Activated naive CD4-positive, alpha-beta T cell treated with anti-CD3 and anti-CD28 coated beads, Interleukin-2, amount 50 U/mL, for 16 hours (primary cell): ENCODE data around the gene HMGCS1.
"Not testable (repeated sequence)": the region's sequence is repeated elsewhere in the genome, so short reads cannot be mapped to it uniquely, and the experiment has no call there.

ENCODE experiments used
- DNase-seq: peaks from one replicate; pipeline ENCODE4 v3.0.0-alpha.2; 2020

Gene HMGCS1

GRCh38 chr5:43312076-43312661 is 1.0 kb downstream of the HMGCS1 start:
- no peak for DNase-seq

- DNase-seq: no peak
These were observed 3.6 kb downstream of the HMGCS1 start for GRCh38 chr5:43309637-43310036.

GRCh38 chr5:43309122-43309521 is 4.1 kb downstream of the HMGCS1 start:
- DNase-seq: no peak

GRCh38 chr5:43306954-43307353 is 6.3 kb downstream of the HMGCS1 start:
- not testable (repeated sequence) for DNase-seq

GRCh38 chr5:43305948-43306565 is 7.2 kb downstream of the HMGCS1 start:
- no peak for DNase-seq

GRCh38 chr5:43304525-43304924 is 8.7 kb downstream of the HMGCS1 start:
- no peak for DNase-seq

- DNase-seq: no peak
These were observed 10.0 kb downstream of the HMGCS1 start for GRCh38 chr5:43303242-43303641.

GRCh38 chr5:43302481-43302880 is 10.7 kb downstream of the HMGCS1 start:
- DNase-seq: no peak

GRCh38 chr5:43301653-43302091 is 11.5 kb downstream of the HMGCS1 start:
- DNase-seq: no peak

GRCh38 chr5:43300112-43300511 is 13.1 kb downstream of the HMGCS1 start:
- no peak for DNase-seq

- DNase-seq: no peak
These were observed 14.8 kb downstream of the HMGCS1 start for GRCh38 chr5:43298443-43298842.

- no peak for DNase-seq
These were observed 16.4 kb downstream of the HMGCS1 start for GRCh38 chr5:43296835-43297234.

GRCh38 chr5:43295202-43295601 is 18.0 kb downstream of the HMGCS1 start:
- DNase-seq: no peak

- no peak for DNase-seq
These were observed 19.0 kb downstream of the HMGCS1 start for GRCh38 chr5:43294226-43294625.

GRCh38 chr5:43290726-43291125 is 22.5 kb downstream of the HMGCS1 start:
- DNase-seq: no peak

GRCh38 chr5:43288269-43288831 is 24.9 kb downstream of the HMGCS1 start:
- no peak for DNase-seq

- DNase-seq: no peak
These were observed 25.7 kb downstream of the HMGCS1 start for GRCh38 chr5:43287493-43287892.

GRCh38 chr5:43286623-43287022 is 26.6 kb downstream of the HMGCS1 start:
- no peak for DNase-seq

GRCh38 chr5:43281840-43282658 is 31.2 kb downstream of the HMGCS1 start:
- no peak for DNase-seq

GRCh38 chr5:43279548-43280274 is 33.5 kb downstream of the HMGCS1 start:
- no peak for DNase-seq

- no peak for DNase-seq
These were observed 37.8 kb downstream of the HMGCS1 start for GRCh38 chr5:43275391-43275790.

- DNase-seq: no peak
These were observed 38.6 kb downstream of the HMGCS1 start for GRCh38 chr5:43274435-43275114.
